Activated effector memory CD4-positive, alpha-beta T cell treated with Interleukin-2 at 50 U/mL for 16 hours (primary cell): Measurements from ENCODE around the gene CACNA1I.

Source experiments
- DNase-seq: peaks from one replicate; pipeline ENCODE4 v3.0.0-alpha.2; 2020

CACNA1I gene

DNA sequence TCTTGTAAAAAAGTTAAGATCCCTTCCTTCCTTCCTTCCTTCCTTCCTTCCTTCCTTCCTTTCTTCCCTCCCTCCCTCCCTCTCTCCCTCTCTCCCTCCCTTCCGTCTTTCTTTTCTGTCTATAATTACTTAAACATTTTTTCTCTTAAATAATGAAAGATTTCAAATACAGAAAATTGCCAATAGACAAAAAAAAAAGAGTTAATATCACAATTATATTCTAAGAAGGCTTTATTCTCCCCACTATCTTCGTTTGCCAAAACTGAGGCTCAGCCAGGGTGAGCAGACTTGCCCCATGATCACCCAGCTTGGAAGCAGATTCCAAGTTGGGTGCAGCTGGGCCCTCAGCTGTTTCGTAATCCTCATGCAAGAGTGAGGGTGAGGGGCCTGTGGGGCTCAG is 327 bp upstream of the CACNA1I start:
- no peak for DNase-seq

DNA sequence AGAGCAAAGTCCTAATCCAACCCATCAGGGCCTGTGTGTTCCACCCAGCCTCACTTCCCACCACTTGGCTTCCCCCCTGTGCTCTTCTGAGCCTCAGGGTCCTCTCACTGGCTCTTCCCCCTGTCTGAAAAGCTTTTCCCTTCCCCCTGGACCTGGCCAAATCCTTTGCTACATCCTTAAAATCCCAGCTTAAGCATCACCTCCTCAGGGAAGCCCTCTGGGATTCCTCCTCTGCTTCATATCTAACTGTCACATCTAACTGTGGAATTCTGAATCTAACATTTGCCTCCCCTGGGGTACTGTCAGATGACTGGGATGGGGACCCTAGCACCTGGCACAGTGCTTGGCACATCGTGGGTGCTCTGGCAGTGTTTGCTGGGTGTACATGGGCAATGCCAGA is 985 bp downstream of the CACNA1I start:
- no peak for DNase-seq

DNA sequence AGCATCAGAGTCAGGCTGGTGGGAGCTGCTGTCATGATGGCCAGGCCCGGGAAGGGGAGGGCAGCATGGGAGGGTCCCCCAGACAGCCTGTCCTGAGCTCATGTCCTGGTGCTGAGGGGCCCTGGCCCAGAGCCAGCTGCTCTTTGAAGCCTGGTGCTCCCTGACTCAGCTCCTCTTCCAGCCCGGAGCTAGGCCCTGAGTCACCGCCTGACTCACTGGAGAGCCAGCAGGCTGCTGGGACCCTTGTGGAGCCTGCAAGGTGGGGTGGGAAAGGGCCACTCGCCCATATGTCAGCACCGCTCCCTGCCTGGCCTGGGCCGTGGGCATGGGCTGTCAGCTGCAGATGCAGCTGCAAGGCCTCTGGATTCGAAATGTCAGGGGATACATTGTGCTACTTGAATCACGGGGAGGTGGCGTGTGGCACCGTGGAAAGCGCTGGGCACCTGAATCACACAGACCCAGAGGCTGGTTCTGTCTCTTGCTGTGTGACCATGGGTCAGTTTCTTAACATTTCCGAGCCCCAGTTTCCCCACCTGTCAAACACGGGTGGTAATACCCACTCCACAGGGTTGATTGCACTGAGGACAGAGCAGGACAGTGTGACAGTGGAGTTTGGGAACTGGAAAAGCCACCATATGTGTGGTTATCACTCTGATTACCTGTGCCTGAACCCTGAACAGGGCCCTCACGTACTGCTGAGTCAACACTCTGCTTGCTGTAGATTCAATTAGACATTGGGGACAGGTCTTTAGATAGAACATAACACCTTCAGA is 4.4 kb downstream of the CACNA1I start:
- no peak for DNase-seq

DNA sequence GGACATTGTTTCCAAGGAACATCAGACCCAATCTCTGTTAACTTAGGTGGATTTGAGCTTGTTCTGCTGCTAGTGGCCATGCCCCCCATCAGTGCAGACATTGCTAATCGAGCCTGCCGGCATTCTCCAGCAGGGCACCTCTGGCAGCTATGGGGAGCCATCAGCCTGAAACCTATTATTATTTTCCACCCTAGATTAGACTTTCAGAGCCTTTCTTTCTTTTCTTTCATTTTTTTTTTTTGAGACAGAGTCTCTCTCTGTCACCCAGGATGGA is 4.9 kb downstream of the CACNA1I start:
- DNase-seq = no peak

DNA sequence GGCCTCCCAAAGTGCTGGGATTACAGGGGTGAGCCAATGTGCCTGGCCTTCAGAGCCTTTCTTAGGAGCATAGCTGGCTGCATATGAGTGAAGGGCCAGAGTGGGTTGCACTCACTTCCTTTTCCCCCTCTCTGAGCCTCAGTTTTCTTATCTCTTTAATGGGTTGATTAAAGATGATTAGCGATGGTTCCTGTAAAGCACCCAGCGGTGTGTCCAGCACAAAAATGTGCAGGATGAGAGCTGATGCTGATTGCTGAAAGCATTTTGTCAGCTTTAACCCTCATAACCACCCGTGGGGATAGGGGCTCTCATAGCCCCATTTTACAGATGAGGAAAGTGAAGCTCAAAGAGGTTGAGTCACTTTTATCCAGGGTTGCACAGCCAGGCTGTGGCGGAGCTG is 5.5 kb downstream of the CACNA1I start:
- no peak for DNase-seq

DNA sequence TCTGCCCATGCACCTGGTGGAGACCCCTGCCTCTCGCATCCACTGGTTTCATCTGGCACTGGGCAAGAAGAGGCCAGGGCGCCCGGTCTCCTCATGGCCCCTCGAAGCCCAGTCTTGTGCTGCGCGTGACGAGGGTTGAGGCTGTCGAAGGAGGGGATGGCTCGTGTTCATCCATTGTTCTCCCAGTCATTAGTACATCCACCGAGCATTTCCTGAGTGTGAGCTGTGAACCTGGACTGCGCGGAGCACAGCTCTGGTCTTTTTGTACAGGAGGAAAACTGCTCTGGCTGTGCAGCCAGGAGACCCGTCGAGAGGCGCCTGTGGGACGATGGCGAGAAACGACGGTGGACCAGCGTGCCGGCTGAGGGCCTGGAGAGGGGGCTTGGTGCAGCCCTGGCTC is 6.8 kb downstream of the CACNA1I start:
- DNase-seq = no peak

DNA sequence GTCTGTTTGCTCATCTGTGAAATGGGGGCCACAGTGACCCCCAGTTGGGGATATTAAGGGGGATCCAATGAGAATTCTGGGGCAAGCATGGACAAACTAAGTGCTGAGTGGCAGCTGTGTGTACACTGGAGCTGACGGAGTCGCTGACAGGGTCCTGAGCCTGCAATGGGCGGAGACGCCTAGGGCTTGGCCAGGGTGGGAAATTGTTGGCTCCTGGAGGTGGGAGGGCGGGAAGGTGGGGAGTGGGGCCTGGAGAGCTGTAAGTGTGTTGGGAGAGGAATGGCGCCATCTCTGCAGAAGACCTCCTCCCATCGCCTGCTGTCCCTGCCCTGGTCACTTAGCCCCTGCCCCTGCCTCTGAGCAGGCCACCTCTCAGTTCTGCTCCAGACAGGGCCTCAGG is 7.3 kb downstream of the CACNA1I start:
- DNase-seq = no peak

DNA sequence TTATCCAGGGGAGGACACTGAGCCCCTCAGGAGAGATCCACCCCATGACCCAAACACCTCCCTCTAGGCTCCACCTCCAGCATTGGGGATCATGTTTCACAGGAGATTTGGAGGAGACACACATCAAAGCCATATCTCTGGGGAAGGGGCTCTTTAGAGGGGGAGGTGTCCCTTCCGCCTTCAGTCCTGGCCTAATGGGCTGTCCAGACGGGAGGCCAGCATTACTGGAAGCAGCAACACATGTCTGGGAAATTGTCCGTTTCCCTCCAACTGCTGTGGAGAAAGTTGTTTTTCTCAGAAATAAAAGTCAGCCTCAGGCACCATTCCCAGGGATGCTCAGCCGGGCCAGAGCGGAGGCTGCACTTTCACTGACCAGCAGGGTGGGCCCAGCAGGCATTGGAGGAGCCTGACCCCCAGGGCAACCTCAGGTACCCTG is 9.5 kb downstream of the CACNA1I start:
- DNase-seq = no peak

DNA sequence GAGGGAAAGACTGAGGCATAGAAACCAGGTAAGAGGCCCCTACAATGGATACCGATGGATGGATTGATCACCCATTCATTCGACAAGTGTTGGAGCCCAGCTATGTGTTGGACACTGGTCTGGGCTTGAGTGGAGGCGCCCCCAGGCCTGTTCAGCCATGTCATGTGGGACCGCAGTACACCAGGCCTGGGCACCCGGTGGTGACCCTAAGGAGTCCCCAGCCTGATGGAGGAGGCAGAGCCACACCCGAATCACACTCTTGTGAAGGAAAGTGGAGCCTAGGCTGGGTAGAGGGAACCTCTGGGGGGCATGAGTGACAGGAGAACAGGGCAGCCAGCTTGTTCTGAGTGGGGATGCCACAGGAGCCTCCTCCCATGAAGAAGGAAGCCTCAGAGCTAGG is 10.2 kb downstream of the CACNA1I start:
- DNase-seq = no peak

DNA sequence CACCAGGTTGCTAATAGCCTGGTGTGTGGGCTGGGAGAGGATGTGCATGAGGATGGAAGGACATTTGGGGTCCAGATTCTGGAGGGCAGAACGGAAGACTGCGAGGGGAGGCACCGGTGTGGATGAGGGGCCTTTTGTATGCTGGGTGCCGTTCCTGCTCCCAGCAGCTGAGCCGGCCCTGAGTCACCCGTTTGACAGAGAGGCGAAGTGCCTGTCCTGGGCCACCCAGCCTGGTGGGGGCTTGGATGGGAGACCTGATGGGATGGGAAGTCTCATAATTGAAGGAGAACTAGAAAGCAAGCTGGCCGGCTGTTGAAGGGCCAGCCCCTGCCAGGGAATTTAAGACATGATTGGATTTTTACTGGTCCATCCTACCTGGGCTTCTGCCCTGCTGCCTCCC is 10.8 kb downstream of the CACNA1I start:
- no peak for DNase-seq

DNA sequence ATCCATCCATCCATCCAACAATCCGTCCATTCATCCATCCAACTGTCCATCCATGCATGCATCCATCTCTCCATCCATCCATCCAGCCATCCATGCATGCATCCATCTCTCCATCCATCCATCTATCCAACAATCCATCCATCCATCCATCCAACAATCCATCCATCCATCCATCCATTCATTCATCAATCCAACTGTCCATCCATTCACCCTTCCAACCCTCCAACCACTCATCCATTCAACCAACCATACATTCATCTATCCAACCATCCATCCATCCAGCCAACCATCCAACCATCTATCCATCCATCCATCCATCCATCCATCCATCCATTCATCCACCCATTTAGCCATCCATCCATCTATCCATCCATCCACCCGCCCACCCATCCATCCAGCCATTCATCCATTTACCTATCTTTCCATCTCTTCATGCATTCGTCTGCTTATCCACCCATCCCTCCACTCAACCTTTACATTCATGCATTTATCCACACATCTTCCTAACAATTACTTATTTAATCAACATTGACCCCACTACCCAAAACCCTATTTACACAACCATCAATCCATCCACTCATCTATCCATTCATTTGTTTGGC is 12.6 kb downstream of the CACNA1I start:
- DNase-seq = no peak

DNA sequence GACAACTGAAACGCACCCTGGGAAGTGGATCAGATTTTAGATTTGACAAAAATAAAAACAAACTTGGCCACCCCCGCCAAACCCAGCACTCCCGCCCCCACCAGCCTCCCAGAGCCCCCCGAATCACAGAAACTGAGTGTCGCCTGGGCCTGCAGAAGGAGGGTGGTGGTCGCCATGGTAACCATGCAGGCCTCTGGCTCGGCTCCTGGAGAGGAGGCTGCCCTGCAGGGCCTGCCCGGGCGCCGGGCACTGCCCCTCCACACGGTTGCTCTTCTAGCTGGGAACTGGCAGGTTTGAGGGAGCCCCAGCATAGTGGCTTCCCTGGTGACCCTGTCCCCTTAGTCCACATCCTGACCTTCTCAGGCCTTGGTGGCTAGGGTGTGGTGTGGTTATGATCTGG is 19.3 kb downstream of the CACNA1I start:
- no peak for DNase-seq

DNA sequence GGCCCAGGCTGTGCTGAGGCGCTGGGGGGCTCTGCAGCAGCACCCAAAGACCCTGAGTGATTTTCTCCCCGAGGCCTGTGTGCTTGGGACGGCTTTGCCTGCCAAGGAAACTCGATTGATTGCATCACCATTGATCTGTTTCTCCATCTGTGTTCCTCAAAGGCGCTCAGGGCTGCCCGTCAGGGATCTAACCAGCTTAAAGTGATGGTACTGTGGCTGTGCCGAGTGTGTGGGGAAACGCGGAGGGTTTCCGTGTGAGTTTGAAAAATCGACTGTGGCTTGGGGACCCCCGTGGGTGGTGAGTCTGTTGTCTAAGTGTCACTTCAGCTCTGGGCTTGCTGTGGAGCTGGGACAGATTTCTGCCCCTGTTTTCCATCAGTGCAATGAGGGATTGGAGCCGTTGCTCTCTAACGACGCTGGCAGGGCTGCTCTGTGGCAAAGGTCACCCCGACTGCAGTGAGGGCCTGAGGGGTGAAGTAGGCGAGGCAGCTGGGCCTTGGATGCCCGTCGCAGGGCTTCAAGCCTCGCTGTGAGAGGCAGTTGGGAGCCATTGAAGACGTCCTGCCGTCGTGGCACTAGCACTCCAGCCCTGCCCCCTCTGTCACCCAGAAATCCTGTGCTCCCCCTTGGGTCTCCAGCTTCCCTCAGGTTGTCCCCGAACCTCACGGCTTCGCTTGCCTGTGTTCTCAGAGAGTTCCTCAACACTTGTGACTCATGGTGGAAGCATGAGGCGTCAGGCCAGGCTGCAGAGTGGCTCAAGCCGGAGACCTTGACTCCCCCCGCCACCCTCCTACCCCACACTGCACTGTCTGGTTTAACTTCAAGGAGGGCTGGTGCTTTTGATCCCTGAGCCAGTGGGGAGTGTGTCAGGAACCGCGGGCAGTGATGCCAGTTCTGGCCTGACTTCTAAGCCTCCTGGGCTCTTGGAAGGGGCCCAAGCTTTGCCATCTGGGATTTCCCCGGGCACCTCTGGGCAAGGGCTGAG is 21.8 kb downstream of the CACNA1I start:
- DNase-seq = no peak

DNA sequence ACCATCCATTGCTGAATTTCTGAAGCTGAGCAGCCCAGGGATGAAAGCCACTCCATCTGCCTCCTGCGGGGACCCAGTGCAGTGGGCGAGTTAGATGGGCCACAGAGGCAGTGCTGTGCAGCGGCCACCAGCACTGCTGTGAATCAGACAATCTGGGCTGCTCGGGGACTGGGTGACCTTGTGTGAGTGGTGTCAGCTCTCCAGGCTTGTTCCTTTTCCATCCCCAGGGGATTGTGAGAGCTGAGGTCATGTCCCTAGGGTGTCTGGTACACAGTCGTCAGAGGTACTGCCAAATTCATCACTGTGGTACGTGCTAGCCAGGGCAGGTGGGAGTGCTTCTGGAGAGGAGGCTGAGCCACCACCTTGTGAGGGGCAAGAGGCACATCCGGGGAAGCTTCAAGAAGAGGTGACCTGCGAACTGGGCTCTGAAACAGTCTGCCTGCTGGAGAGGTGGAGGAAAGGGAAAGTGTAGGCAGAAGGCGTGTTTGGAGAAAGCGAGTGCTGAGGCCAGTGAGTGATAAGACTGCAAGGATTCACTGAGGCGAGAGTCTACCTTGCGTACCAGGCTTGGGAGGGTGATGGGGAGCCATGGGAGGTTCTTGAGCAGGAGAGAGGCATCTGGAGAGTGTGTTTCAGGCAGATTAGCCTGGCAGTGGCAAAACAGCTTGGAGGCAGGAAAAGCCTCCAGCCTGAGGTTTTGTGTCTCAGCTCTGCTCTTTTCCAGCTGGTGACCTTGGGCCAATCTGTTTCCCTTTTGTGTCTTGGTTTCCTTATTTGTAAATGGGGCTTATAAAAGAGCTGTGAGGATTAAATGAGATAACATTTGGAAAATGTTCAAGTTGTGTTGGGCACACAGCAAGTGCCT is 22.7 kb downstream of the CACNA1I start:
- DNase-seq = no peak

DNA sequence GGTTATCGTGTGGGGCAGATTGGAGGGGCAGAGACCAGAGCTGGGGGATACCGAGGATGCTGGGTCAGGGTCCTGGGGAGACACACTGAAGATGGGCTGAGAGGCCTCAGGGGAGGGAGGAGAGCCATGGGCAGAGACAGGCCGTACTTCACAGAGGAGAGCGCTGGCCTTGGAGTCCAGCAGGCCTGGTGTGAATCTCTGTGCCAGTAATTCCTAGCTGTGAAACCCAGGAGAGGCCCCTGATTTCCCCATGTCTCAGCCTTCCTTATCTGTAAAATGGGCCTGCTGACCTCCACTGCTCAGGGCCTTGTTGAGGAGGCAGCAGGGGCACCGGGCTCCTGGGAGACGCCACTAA is 23.4 kb downstream of the CACNA1I start:
- DNase-seq = no peak

DNA sequence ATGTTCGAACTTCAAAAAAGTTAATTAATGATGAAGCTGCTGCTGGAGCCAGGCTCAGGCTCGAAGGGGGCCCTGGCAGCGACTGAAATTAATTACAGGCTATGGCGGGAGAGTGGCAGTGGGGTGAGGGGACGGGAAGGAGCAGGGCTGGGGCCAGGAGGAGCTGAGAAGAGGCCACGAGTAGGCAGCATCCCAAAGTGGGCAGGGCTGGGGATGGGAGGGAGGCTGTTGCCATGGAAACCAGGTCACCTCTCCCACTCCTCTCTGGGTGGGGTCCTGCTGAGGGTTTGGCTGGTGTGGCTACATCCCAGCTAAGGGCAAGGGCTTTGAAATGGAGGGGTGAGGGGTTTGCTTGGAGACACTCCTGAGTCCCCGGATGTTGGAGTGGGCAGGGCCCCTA is 23.9 kb downstream of the CACNA1I start:
- no peak for DNase-seq

DNA sequence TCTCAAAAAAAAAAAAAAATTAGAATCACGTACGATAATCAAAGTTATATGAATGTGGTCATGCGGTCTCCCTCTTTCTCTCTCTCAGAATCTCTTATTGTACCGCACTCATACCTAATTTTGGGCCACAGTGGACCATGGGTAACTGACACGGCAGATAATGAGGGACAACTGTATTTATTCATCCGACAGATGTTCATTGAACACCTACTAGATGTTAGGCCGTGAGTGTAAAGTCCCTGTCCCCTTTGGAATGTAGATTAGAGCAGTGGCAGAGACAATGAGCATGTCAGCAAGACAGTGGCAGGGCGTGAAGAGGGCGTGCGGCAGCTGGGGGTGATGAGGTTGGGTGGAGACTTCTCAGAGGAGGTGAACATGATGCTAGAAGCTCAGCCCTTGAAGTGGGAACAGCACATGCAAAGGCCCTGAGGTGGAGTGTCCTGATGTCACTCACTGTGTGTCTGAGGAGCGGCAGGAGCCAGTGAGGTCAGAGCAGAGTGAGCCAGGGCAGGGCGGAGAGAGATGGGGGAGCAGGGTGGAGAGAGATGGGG is 25.1 kb downstream of the CACNA1I start:
- DNase-seq = no peak

DNA sequence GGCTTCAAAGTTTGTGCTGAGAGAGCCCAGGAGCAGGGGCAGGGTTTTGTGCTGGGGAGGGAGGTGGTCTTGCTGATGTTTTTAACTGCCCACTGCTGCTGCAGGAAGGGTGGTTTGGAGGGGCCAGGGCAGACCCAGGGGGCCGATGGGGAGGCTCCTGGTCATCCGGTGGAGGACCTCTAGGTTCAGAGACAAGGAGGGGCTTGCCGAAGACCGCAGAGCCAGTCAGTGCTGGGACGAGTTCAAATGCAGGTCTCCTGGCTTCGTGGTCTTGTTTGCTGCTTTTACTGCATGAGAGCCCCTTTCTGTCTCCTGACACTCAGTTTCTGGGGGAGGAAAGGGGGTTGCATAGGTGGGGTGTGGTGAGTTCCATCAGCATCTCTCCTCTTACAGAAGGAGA is 26.0 kb downstream of the CACNA1I start:
- DNase-seq = no peak

DNA sequence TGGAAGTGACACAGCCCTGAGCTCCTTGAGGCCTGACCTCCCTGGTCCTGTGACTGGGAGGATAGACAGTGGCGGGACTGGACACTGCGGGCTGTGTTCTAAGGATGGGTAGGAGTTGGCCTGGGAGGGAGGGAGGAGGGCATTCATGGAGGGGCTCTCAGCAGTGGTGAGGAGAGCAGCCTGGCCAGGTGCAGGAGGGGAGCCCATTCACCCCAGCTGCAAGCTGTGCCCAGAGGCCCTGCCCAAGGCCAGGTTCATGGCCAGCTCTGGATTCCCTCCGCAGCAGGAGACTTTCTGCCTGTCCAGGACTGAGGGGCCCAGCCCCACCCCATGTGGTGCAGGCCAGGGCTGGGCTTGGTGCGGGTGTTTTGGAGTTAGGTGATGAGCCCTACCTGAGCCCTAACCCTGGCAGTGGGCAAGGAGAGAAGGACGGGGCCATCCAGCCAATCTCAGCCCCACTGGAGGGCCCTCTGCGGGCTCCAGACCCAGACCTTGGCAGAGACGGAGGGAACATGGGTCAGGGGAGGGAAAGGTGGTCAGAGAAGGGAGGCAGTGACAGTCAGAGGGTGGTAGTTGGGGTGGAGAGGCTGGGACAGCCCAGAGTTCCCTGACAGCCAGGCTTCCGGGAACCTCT is 26.8 kb downstream of the CACNA1I start:
- DNase-seq = no peak

DNA sequence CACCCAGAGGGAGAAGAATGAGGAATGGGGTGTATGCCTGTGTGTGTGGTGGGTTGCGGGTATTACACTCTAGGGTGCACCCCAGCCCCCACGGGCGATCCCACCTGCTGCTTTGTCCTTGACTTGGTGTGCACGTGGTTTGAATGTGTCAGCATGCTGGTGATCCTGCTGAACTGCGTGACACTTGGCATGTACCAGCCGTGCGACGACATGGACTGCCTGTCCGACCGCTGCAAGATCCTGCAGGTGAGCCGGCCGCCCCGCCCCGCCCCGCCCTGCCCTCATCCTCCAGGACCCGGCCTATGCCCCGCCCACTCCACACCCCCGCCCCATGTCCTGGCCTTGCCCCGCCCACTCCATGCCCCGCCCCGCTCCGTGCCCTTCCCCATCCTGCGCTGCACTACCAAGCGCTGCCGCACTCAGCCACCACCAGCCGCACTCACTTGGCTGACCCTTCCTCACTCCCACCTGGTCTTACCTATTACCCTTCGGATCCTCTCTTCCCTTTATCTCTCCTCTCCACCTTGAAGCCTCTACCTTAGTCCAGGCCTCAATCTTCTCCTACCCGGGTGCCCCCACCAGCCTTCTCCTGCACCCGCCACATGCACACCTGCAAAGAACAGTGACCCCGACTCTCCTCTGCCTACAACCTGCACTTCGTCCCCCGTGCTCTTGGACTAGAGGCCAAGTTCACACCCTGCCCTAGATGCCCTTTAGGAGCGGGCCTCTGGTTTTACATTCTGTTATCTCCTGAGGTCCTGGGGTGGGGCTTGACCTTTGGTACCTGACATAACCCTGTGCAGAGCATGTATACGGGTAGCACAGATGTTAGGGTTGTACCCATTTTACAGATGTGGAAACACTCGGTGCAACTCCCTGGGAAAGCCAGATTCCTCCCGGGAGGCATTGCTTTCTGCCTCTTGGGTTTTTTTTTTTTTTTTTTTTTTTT is 27.7 kb downstream of the CACNA1I start:
- peak; percentile 49 for DNase-seq
